GM19193 (cell line): ENCODE measurements around the gene TIMM17A.

Experiments
- POLR2A ChIP-seq: IDR thresholded peaks from 4 replicates; pipeline ENCODE4 v1.6.1; 2011; ENCODE audit not compliant: insufficient read depth, insufficient read length; ENCODE audit errors: extremely low read depth

Gene TIMM17A

DNA sequence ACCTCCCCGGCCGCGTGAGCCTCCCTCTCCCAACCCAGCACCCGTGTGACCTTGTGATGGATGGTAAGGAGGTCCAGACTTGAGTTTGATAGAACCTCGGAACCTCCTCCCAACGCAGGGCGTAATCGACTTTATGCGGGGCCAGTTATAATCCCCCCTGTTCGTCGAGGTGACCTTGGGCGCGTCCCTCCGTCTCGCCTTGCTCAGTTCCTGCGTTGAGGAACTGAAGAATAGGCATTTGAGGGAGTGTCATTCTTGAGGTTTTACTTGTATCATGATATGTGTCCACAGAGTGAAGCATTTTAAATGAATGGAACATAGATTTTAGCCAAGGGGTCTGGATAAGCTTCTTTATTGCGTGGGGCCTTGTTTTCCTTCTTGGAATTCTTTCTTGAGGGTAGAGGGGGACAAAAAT is 433 bp downstream of the TIMM17A start:
- TF ChIP-seq POLR2A: no peak

DNA sequence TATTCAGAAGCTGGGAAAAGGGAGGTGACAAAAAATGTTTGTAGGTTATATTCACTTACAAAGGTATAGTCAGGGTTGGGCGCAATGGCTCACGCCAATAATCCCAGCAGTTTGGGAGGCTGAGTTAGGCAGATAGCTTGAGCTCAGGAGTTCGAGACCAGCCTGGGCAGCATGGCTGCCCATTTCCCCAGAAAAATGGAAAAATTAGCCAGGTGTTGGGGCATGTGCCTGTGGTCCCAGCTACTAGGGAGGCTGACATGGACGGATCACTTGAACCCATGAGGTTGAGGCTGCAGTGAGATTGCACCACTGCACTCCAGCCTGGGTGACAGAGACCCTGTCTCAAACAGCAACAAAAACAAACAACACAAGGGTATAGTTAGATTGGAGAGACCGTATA is 3.0 kb downstream of the TIMM17A start:
- no peak for TF ChIP-seq POLR2A

DNA sequence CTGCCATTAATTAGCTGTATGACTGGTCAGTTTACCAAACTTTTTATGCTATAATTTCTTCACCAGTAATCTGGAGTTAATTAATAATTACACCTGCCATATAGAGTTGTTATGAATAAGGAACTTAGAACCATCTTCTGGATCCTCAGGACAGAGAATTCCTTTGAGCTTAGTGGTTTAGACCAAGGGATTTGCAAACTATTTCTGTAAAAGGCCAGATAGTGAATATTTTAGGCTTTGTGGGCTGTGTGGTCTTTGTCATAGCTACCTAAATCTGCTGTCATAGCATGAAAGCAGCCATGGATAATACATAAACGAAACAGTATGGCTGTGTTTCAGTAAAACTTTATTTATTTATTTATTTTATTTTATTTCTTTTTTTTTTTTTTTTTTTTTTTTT is 9.0 kb downstream of the TIMM17A start:
- TF ChIP-seq POLR2A: no peak

DNA sequence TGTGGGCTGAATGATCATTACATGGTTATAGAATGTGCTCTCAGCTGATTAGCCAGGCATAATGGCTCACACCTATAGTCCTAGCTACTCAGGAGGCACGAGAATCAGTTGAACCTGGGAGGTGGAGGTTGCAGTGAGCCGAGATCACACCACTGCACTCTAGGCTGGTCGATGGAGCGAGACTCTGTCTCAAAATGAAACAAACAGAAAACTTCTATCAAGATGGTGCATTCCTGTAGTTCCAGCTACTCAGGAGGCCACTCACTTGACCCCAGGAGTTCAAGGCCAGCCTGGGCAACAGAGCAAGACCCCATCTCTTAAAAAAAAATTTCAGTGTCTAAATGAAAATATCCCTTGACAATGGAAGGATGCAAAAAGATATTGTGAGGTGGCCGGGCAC is 10.9 kb downstream of the TIMM17A start:
- no peak for TF ChIP-seq POLR2A

DNA sequence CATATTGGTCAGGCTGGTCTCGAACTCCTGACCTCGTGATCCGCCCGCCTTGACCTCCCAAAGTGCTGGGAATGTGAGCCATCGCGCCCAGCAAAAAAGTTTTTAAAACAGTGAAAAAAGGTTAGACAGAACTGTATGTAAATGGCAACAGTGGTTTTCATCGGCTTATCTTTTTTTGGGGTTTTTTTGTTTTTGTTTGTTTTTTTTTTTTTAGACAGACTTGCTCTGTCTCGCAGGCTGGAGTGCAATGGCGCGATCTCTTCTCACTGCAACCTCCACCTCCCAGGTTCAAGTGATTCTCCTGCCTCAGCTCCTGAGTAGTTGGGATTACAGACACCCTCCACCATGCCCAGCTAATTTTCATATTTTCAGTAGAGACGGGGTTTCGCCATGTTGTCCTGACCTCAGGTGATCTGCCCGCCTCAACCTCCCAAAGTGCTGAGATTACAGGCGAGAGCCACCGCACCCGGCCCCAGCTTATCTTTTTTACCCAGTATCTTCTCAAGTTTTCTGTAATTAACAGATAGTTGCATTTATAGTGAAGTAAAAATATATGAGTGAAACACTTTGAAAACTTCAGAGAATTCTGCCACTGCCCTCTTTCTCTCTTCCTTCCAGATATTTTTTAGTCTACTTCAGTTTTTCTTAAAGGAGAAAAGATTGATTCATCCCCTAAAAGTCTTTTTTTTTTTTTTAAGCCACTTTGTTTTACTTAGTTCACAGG is 13.1 kb downstream of the TIMM17A start:
- TF ChIP-seq POLR2A: no peak

DNA sequence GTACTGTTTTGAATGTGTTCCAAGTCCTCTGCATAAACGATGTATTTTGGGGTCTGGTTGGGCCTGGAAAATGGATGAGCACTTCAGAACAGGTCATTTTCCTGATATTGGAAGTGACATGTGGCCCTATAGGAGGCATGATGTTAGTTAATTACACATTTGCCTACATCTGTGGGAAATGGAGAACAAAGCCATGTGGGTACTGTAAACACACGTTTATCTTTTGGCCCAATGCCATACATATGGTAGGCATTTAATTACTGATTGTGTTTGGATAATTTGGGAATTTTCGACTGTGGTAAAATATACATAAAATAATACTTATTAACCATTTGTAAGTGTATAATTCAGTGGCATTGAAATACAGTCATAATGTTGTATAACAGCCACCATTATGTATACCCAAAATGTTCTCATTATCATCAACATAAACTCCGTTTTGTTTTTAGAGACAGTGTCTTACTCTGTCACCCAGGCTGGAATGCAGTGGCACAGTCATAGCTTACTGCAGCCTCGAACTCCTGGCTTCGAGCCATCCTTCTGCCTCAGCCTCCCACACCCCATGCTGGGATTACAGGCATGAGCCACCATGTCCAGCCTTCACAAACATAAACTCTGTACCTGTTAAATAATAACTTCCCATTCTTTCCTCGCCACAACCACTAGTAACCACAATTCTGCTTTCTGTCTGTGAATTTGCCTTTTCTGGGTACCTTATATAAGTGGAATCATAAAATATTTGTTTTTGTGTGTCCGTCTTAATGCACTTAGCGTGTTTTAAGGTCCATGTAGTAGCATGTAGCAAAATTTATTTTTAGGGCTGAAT is 15.2 kb downstream of the TIMM17A start:
- TF ChIP-seq POLR2A: no peak

DNA sequence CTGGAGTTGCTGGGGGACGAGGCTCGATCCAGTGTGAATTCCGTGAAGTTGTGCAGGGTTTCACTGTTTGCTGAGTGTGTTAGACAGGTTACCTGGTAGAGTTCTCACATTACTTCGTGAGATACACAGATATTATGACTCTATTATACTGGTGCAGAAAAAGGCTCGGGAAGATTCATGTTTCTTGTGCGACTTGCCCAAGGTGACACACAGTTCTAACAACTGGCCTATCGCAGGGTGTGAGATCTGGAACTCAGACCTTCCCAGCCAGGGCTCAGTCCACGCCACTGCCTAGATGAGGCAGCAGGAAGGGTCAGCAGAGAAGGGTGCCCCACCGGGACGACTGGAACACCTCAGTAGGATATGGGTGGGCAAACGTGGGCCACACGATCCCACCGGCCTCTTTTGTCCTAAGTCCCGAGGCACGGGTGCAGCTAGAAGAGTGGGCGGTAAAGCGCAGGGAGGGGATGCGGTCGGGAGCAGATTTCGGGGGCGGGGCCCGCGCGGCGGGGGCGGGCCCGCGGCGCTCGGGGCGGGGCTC is 26.8 kb downstream of the TIMM17A start:
- no peak for TF ChIP-seq POLR2A

DNA sequence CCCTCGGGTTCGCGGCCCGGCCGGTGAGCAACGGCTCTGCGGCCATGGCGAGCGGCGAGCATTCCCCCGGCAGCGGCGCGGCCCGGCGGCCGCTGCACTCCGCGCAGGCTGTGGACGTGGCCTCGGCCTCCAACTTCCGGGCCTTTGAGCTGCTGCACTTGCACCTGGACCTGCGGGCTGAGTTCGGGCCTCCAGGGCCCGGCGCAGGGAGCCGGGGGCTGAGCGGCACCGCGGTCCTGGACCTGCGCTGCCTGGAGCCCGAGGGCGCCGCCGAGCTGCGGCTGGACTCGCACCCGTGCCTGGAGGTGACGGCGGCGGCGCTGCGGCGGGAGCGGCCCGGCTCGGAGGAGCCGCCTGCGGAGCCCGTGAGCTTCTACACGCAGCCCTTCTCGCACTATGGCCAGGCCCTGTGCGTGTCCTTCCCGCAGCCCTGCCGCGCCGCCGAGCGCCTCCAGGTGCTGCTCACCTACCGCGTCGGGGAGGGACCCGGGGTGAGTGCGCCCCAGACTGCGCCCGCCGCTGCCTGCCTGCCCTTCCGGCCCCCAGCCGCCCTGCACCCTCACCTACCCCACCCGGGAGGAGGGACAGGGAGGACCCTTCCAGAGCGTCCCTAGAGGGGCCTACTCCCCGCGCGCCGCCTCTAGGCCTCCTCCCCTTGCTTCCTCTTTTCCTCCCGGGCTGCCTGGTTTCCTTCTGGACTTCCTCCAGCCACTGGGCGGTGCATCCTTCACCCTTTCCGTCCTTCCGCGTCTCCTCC is 27.5 kb downstream of the TIMM17A start, which contains the start of gene RNPEP:
RNPEP (plus strand) TSS at position 26 of the 757 bp plus-strand sequence; CDS start at position 45, 19 bp downstream.
- peak; percentile 76 for TF ChIP-seq POLR2A

DNA sequence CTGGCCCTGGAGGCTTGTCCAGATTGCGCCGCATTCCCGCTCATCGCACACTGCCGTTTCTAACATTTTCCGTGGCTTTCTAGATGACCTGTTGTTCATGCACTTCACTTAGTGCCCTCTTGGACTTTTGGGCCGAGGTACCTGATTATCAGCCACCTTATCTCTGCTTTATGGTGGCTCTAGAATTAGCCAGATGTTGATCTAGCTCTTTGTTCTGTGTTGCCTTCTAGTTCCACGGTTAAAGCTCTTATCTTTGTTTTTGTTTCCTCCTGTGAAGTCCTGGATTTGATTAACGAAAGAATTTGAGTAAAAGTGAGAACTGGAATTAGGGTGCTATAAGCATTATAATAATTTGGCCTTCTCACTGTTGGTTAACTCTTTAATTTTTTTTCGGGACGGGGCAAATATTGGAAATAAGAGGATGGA is 28.1 kb downstream of the TIMM17A start:
- no peak for TF ChIP-seq POLR2A

DNA sequence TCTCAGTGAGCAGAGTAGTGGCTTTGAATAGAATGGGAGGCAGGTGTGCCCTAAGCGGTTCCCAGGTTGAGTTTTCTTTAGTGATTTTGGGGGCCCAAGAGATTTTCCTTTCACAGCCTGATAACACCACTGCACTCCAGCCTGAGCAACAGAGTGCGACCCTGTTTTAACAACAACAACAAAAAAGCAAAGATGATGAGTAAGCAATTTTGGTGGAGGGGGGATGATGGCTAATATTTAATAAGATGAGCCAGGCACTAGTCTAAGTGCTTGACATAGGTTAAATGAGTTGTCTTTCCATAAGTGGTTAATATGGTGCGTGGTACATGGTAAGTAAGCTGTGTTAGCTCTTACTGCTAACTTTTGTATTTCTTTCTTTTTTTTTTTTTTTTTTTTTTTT is 29.1 kb downstream of the TIMM17A start:
- TF ChIP-seq POLR2A: no peak

DNA sequence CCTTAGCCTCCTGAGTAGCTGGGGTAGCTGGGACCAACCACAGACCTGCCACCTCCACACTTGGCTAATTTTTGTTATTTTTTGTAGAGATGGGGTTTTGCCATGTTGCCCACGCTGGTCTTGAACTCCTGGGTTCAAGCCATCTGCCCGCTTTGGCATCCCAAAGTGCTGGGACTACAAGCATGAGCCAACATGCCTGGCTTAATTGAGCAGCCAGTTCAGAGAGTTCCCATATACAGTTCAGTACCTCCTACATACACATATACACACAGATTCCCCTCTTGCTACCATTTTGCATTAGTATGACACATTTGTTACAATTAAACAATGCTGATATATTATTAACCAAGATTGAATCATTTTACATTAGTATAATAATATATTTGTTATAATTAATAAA is 30.1 kb downstream of the TIMM17A start:
- no peak for TF ChIP-seq POLR2A

DNA sequence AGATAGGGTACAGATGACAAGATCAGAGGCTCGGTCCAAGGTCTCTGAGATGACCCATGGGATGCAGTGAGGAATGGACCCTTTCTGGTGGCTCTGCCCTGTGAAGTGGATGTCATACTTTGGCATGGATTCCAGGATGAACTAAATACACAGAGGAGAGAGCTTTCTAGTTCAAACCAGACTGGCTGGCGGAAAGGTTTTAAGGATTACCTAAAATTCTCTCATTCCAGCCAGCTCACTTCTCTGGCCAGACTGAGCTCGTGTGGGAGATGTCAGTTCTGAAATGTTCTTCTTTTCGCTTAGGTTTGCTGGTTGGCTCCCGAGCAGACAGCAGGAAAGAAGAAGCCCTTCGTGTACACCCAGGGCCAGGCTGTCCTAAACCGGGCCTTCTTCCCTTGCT is 33.3 kb downstream of the TIMM17A start:
- TF ChIP-seq POLR2A: no peak

DNA sequence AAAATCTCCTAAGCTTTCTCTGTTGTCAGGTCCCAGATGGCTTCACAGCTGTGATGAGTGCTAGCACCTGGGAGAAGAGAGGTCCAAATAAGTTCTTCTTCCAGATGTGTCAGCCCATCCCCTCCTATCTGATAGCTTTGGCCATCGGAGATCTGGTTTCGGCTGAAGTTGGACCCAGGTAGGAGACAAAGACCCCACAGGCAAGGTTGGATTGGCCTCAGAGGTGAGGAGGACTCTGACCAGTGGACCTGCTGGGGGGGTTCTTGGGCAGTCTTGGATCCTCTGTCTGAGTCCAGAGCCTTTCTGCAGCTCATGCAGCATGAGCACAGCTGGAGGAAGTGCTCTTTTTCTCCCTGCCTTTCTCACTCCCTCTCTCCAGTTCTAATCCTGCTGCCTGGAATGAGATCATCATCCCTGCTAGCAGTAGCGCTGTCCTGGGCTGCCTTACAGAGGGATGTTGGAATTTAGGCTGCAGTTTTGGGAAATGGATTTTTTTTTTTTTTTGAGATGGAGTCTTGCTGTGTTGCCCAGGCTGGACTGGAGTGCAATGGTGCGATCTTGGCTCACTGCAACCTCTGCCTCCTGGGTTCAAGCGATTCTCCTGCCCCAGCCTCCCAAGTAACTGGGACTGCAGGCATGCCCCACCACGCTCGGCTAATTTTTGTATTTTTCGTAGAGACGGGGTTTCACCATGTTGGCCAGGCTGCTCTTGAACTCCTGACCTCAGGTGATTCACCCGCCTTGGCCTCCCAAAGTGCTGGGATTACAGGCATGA is 34.2 kb downstream of the TIMM17A start:
- TF ChIP-seq POLR2A: no peak

DNA sequence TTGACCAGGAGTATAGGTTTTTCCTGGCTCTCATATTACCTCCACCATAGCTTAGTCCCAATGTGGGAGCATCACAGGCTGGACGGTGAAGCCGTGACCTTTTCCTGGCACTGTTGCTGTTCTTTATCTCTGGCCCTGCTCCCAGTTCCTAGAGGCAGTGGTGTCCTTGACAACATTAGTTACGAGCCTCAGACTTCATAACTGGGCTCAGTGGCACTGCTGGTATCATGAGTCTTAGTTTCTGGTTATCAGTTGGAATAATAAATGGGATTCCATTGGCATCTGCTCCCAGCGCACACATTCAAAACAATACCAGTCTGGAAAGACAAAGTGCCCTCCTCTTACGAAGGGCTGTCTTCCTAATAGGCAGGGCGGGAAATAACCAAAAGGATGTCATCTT is 35.1 kb downstream of the TIMM17A start:
- TF ChIP-seq POLR2A: no peak
